GM12891 (cell line): Measurements from ENCODE around the gene HMHB1.

Experiments used
- POLR2A ChIP-seq: IDR thresholded peaks from 2 replicates; pipeline ENCODE4 v1.6.1; 2011; ENCODE audit warnings: low read depth, low read length, control low read depth
- POLR2AphosphoS5 ChIP-seq: IDR thresholded peaks from 2 replicates; pipeline ENCODE4 v1.6.1; 2011; ENCODE audit warnings: low read depth, low read length, control low read depth
- POU2F2 ChIP-seq: IDR thresholded peaks from 2 replicates; pipeline ENCODE4 v1.6.1; 2011; ENCODE audit warnings: low read depth, mild to moderate bottlenecking, control low read depth, low read length, moderate library complexity
- SPI1 ChIP-seq: IDR thresholded peaks from 2 replicates; pipeline ENCODE4 v1.6.1; 2011; ENCODE audit warnings: low read depth, low read length, control low read depth
- TAF1 ChIP-seq: IDR thresholded peaks from 2 replicates; pipeline ENCODE4 v1.6.1; 2011; ENCODE audit warnings: low read depth, low read length, control low read depth

GRCh38 chr5:143826951-143827444 lies 15.0 kb downstream of the HMHB1 start:
- TF ChIP-seq POLR2A (no peak), POU2F2 (peak; percentile 61; the same call in 1 of the 2 replicates), TAF1 (no peak), SPI1 (no peak), POLR2AphosphoS5 (no peak)
